ENCODE data around the gene CRTAC1.

Gene CRTAC1

GRCh38 chr10:97974100-97974499 lies 56.3 kb downstream of the CRTAC1 start:
- no peak for DNase-seq

- DNase-seq: no peak
These were observed 60.8 kb downstream of the CRTAC1 start for GRCh38 chr10:97969538-97970079.

GRCh38 chr10:97964748-97965147 lies 65.7 kb downstream of the CRTAC1 start:
- no peak for DNase-seq

- DNase-seq: no peak
These were observed 68.5 kb downstream of the CRTAC1 start for GRCh38 chr10:97961945-97962344.

GRCh38 chr10:97960269-97961056 lies 70.0 kb downstream of the CRTAC1 start:
- no peak for DNase-seq

GRCh38 chr10:97949462-97949861 lies 81.0 kb downstream of the CRTAC1 start:
- no peak for DNase-seq

GRCh38 chr10:97948822-97949221 lies 81.6 kb downstream of the CRTAC1 start:
- no peak for DNase-seq

- DNase-seq: no peak
These were observed 85.6 kb downstream of the CRTAC1 start for GRCh38 chr10:97944772-97945171.

- no peak for DNase-seq
These were observed 87.1 kb downstream of the CRTAC1 start for GRCh38 chr10:97943294-97943693.

- no peak for DNase-seq
These were observed 89.9 kb downstream of the CRTAC1 start for GRCh38 chr10:97940534-97940933.

- no peak for DNase-seq
These were observed 90.9 kb downstream of the CRTAC1 start for GRCh38 chr10:97939446-97939990.

- no peak for DNase-seq
These were observed 92.5 kb downstream of the CRTAC1 start for GRCh38 chr10:97937928-97938327.

GRCh38 chr10:97937054-97937453 lies 93.4 kb downstream of the CRTAC1 start:
- DNase-seq: no peak

GRCh38 chr10:97936126-97936525 lies 94.3 kb downstream of the CRTAC1 start:
- DNase-seq: no peak

GRCh38 chr10:97932932-97933530 lies 97.4 kb downstream of the CRTAC1 start:
- no peak for DNase-seq

GRCh38 chr10:97931041-97931440 lies 99.4 kb downstream of the CRTAC1 start:
- no peak for DNase-seq

- no peak for DNase-seq
These were observed 101.5 kb downstream of the CRTAC1 start for GRCh38 chr10:97928897-97929296.

- DNase-seq: no peak
These were observed 102.8 kb downstream of the CRTAC1 start for GRCh38 chr10:97927622-97928021.

GRCh38 chr10:97926055-97926454 lies 104.4 kb downstream of the CRTAC1 start:
- DNase-seq: no peak

GRCh38 chr10:97925308-97925938 lies 105.0 kb downstream of the CRTAC1 start:
- no peak for DNase-seq

GRCh38 chr10:97924678-97925077 lies 105.7 kb downstream of the CRTAC1 start:
- no peak for DNase-seq

GRCh38 chr10:97923476-97923875 lies 106.9 kb downstream of the CRTAC1 start:
- no peak for DNase-seq

- no peak for DNase-seq
These were observed 107.4 kb downstream of the CRTAC1 start for GRCh38 chr10:97923057-97923456.
